ENCODE data around the gene NAMPT. TPM values are rescaled to one million over a fixed set of nuclear protein-coding genes. Genes with fewer than 3 reads are reported as not detected.
"Not testable (repeated sequence)": the region's sequence is repeated elsewhere in the genome, so short reads cannot be mapped to it uniquely, and the experiment has no call there.

NAMPT gene
- total RNA-seq, 1 experiment from 2014 or later, result 153 TPM

GRCh38 chr7:106304568-106304967 lies 19.8 kb upstream of the NAMPT start:
- DNase-seq (ENCODE audit: low spot score), result no peak

- DNase-seq (ENCODE audit: low spot score), result not testable (repeated sequence)
These were observed 13.8 kb upstream of the NAMPT start for GRCh38 chr7:106298631-106299030.

- not testable (repeated sequence) for DNase-seq (ENCODE audit: low spot score)
These were observed 13.4 kb upstream of the NAMPT start for GRCh38 chr7:106298155-106298554.

GRCh38 chr7:106294334-106294733 lies 9.6 kb upstream of the NAMPT start:
- DNase-seq (ENCODE audit: low spot score), result no peak

GRCh38 chr7:106291247-106291646 lies 6.5 kb upstream of the NAMPT start:
- DNase-seq (ENCODE audit: low spot score), result no peak

GRCh38 chr7:106290319-106290718 lies 5.5 kb upstream of the NAMPT start:
- no peak for DNase-seq (ENCODE audit: low spot score)

- no peak for DNase-seq (ENCODE audit: low spot score)
These were observed 5.1 kb upstream of the NAMPT start for GRCh38 chr7:106289848-106290247.

- no peak for DNase-seq (ENCODE audit: low spot score)
These were observed 3.5 kb upstream of the NAMPT start for GRCh38 chr7:106288263-106288662.

GRCh38 chr7:106287786-106288185 lies 3.0 kb upstream of the NAMPT start:
- no peak for DNase-seq (ENCODE audit: low spot score)

GRCh38 chr7:106285855-106286492 lies 1.2 kb upstream of the NAMPT start:
- DNase-seq (ENCODE audit: low spot score), result no peak

GRCh38 chr7:106285051-106285854 lies 470 bp upstream of the NAMPT start:
- peak; percentile 98 for DNase-seq (ENCODE audit: low spot score)

GRCh38 chr7:106283831-106284713 lies 711 bp downstream of the NAMPT start:
- DNase-seq (ENCODE audit: low spot score), result peak; percentile 42

GRCh38 chr7:106283501-106283830 lies 1.3 kb downstream of the NAMPT start:
- no peak for DNase-seq (ENCODE audit: low spot score)

GRCh38 chr7:106282852-106283251 lies 1.9 kb downstream of the NAMPT start:
- DNase-seq (ENCODE audit: low spot score), result no peak

- DNase-seq (ENCODE audit: low spot score), result no peak
These were observed 2.4 kb downstream of the NAMPT start for GRCh38 chr7:106282390-106282789.

- no peak for DNase-seq (ENCODE audit: low spot score)
These were observed 3.0 kb downstream of the NAMPT start for GRCh38 chr7:106281585-106282318.

GRCh38 chr7:106281127-106281526 lies 3.7 kb downstream of the NAMPT start:
- no peak for DNase-seq (ENCODE audit: low spot score)

GRCh38 chr7:106279425-106280197 lies 5.2 kb downstream of the NAMPT start:
- DNase-seq (ENCODE audit: low spot score), result no peak

- no peak for DNase-seq (ENCODE audit: low spot score)
These were observed 6.1 kb downstream of the NAMPT start for GRCh38 chr7:106278695-106279094.

- DNase-seq (ENCODE audit: low spot score), result no peak
These were observed 6.8 kb downstream of the NAMPT start for GRCh38 chr7:106277976-106278375.

GRCh38 chr7:106276513-106276912 lies 8.3 kb downstream of the NAMPT start:
- no peak for DNase-seq (ENCODE audit: low spot score)

Measured in H4 (cell line).